HPDE6-E6E7 (cell line): ENCODE data around the gene FYCO1.

Experiments used
- DNase-seq: peaks from one replicate; pipeline ENCODE4 v3.0.0; 2011; ENCODE audit warnings: missing footprints; ENCODE audit errors: extremely low spot score

Gene FYCO1

GRCh38 chr3:45984331-45985312 is 11.0 kb downstream of the FYCO1 start:
- DNase-seq, result no peak

- no peak for DNase-seq
These were observed 11.9 kb downstream of the FYCO1 start for GRCh38 chr3:45983770-45984169.

- no peak for DNase-seq
These were observed 14.1 kb downstream of the FYCO1 start for GRCh38 chr3:45981346-45982074.

- no peak for DNase-seq
These were observed 14.8 kb downstream of the FYCO1 start for GRCh38 chr3:45980819-45981218.

- DNase-seq, result no peak
These were observed 15.3 kb downstream of the FYCO1 start for GRCh38 chr3:45980229-45980813.

GRCh38 chr3:45979378-45979777 is 16.2 kb downstream of the FYCO1 start:
- DNase-seq, result no peak

- DNase-seq, result no peak
These were observed 17.4 kb downstream of the FYCO1 start for GRCh38 chr3:45978006-45978761.

GRCh38 chr3:45976191-45977091 is 19.2 kb downstream of the FYCO1 start:
- DNase-seq, result no peak

GRCh38 chr3:45975686-45976085 is 19.9 kb downstream of the FYCO1 start:
- no peak for DNase-seq

GRCh38 chr3:45974686-45975085 is 20.9 kb downstream of the FYCO1 start:
- no peak for DNase-seq

- DNase-seq, result peak; percentile 40
These were observed 22.9 kb downstream of the FYCO1 start for GRCh38 chr3:45972534-45973402.

GRCh38 chr3:45969953-45970352 is 25.7 kb downstream of the FYCO1 start:
- no peak for DNase-seq

- DNase-seq, result no peak
These were observed 26.5 kb downstream of the FYCO1 start for GRCh38 chr3:45969116-45969515.

- DNase-seq, result no peak
These were observed 26.9 kb downstream of the FYCO1 start for GRCh38 chr3:45968706-45969105.

- no peak for DNase-seq
These were observed 27.5 kb downstream of the FYCO1 start for GRCh38 chr3:45968149-45968548.

GRCh38 chr3:45967724-45968123 is 27.9 kb downstream of the FYCO1 start:
- DNase-seq, result no peak

- DNase-seq, result no peak
These were observed 28.5 kb downstream of the FYCO1 start for GRCh38 chr3:45966950-45967640.

- DNase-seq, result no peak
These were observed 29.2 kb downstream of the FYCO1 start for GRCh38 chr3:45966371-45966791.

- no peak for DNase-seq
These were observed 30.0 kb downstream of the FYCO1 start for GRCh38 chr3:45965653-45966052.
